HepG2 (cell line): Measurements from ENCODE around the gene GRM5. TPM values are rescaled to one million over a fixed set of nuclear protein-coding genes. Genes with fewer than 3 reads are reported as not detected.

ENCODE experiments used
- ATAC-seq: fragments of 200-7000 bp; cut with Tn5 transposase; 3 replicates; pipeline ENCODE4 v1.9.1; 2020; ENCODE audit warnings: mild to moderate bottlenecking, moderate library complexity
- BruUV-seq: library from RNA; stranded (reverse); fragments of 400-500 nt; replicated peaks from 2 replicates; lab custom pipeline; 2021; lab: Mats Ljungman, UMichigan
- CTCF ChIA-PET: fragments of 300-600 bp; formaldehyde crosslinking; extraction: SDS; loops from one replicate; lab custom pipeline; 2021; ENCODE audit warnings: low total read pairs, inconsistent platforms, low intra/inter-chr PET ratio; lab: Yijun Ruan, JAX
- POLR2A ChIA-PET: fragments of 350-600 bp; sonication (Branson Sonifier 250); formaldehyde crosslinking; loops from one replicate; lab custom pipeline; 2020; ENCODE audit warnings: antibody characterized with exemption, inconsistent platforms; lab: Yijun Ruan, JAX
- DNase-seq: peaks from one replicate; pipeline ENCODE4 v3.0.0-alpha.2; 2015; ENCODE audit warnings: low spot score
- FAIRE-seq: peaks from 3 replicates; lab custom pipeline; 2011; peaks lifted over from hg19 to GRCh38; lab: Jason Lieb, UNC
- H2AFZ ChIP-seq: one replicate; pipeline ENCODE4 v1.6.1; 2011; ENCODE audit warnings: low read length, inconsistent platforms
- H3K27ac ChIP-seq: fragments of 300-600 bp; 3 replicates; pipeline ENCODE4 v1.8.0; 2011; ENCODE audit warnings: mixed run types, mild to moderate bottlenecking, mixed read lengths, low read length, inconsistent platforms; ENCODE audit not compliant: insufficient read depth; ENCODE audit errors: extremely low read length
- H3K27me3 ChIP-seq, 2 experiments: fragments of 200-600 bp in 1 of 2; 2 replicates in 1 of 2; 3 replicates in 1 of 2; pipeline versions ENCODE4 v1.6.0 to v1.8.0; 2011; ENCODE audit warnings: low read length in 2 of 2, mild to moderate bottlenecking in 2 of 2, moderate library complexity in 2 of 2, inconsistent platforms in 1 of 2; ENCODE audit not compliant: insufficient read depth in 2 of 2, control insufficient read depth in 1 of 2
- H3K36me3 ChIP-seq, 2 experiments: fragments of 200-600 bp in 1 of 2; replicated peaks in 1 of 2; 2 replicates in 1 of 2; 3 replicates in 1 of 2; pipeline versions ENCODE4 v1.5.1 to v1.8.0; 2011; ENCODE audit warnings: low read length in 2 of 2, inconsistent platforms in 1 of 2; ENCODE audit not compliant: insufficient read depth in 2 of 2, control insufficient read depth in 1 of 2
- H3K4me1 ChIP-seq: 2 replicates; pipeline ENCODE4 v1.5.1; 2012; ENCODE audit warnings: low read length, inconsistent platforms; ENCODE audit not compliant: insufficient read depth
- H3K4me2 ChIP-seq: 2 replicates; pipeline ENCODE4 v1.6.0; 2011; ENCODE audit warnings: low read depth, low read length, inconsistent platforms
- H3K4me3 ChIP-seq, 3 experiments: fragments of 200-600 bp in 1 of 3; sonication (generic), shearing (Covaris generic) in 1 of 3; replicated peaks in 1 of 3; 2 replicates each; pipeline ENCODE4 v1.5.1; 2011 to 2016; ENCODE audit warnings: low read length in 3 of 3, inconsistent platforms in 2 of 3, low read depth in 2 of 3, mild to moderate bottlenecking in 2 of 3, control low read depth in 1 of 3, mixed read lengths in 1 of 3; ENCODE audit not compliant: insufficient read depth in 1 of 3
- H3K79me2 ChIP-seq: one replicate; pipeline ENCODE4 v1.6.1; 2011; ENCODE audit warnings: low read length, inconsistent platforms; ENCODE audit not compliant: insufficient read depth
- H3K9ac ChIP-seq: 2 replicates; pipeline ENCODE4 v1.6.0; 2011; ENCODE audit warnings: mild to moderate bottlenecking, low read depth, low read length, inconsistent platforms; ENCODE audit not compliant: insufficient read depth
- H3K9me3 ChIP-seq: 2 replicates; pipeline ENCODE4 v1.5.1; 2012; ENCODE audit warnings: mild to moderate bottlenecking, low read length
- H4K20me1 ChIP-seq: 2 replicates; pipeline ENCODE4 v1.6.0; 2011; ENCODE audit warnings: inconsistent platforms, mild to moderate bottlenecking, low read length, moderate library complexity; ENCODE audit not compliant: insufficient read depth
- BORCS8-MEF2B ChIP-seq: sonication (generic); formaldehyde crosslinking; IDR thresholded peaks from 2 replicates; pipeline ENCODE4 v1.8.0; 2022; ENCODE audit warnings: mild to moderate bottlenecking, missing genetic modification reagents
- GATAD1 ChIP-seq: IDR thresholded peaks from 2 replicates; pipeline ENCODE4 v1.6.1; 2016; ENCODE audit warnings: missing genetic modification reagents, missing compliant biosample characterization
- HNRNPUL1 ChIP-seq: fragments of 200-400 bp; formaldehyde crosslinking; IDR thresholded peaks from 2 replicates; pipeline ENCODE4 v1.6.1; 2017; ENCODE audit warnings: low read depth, mild to moderate bottlenecking, low read length, moderate library complexity
- KDM5A ChIP-seq: fragments of 200-600 bp; sonication (generic); IDR thresholded peaks from 2 replicates; pipeline ENCODE4 v1.7.0; 2018; ENCODE audit warnings: antibody characterized with exemption, mild to moderate bottlenecking, low read length, borderline replicate concordance
- MEIS1 ChIP-seq: sonication (generic); formaldehyde crosslinking; IDR thresholded peaks from 2 replicates; pipeline ENCODE4 v1.9.0; 2021; ENCODE audit warnings: mild to moderate bottlenecking, missing genetic modification reagents, moderate library complexity, borderline replicate concordance
- MLX ChIP-seq: IDR thresholded peaks from 2 replicates; pipeline ENCODE4 v1.6.1; 2016
- NCOA1 ChIP-seq: sonication (generic); formaldehyde crosslinking; IDR thresholded peaks from 2 replicates; pipeline ENCODE4 v1.9.0; 2021; ENCODE audit warnings: missing genetic modification reagents
- NFIC ChIP-seq: IDR thresholded peaks from 2 replicates; pipeline ENCODE4 v1.6.1; 2012; ENCODE audit warnings: mild to moderate bottlenecking, low read length, inconsistent platforms
- TBL1XR1 ChIP-seq: fragments of 150-350 bp; IDR thresholded peaks from 2 replicates; pipeline ENCODE4 v1.6.1; 2014; ENCODE audit warnings: borderline replicate concordance, low read length; ENCODE audit not compliant: partially characterized antibody
- ZNF530 ChIP-seq: sonication (generic); formaldehyde crosslinking; IDR thresholded peaks from 2 replicates; pipeline ENCODE4 v1.5.0; 2020; ENCODE audit warnings: low read depth, mild to moderate bottlenecking, missing genetic modification reagents
- ZNF850 ChIP-seq: sonication (generic); formaldehyde crosslinking; conservative IDR thresholded peaks from 2 replicates; pipeline ENCODE4 v1.9.0; 2021; ENCODE audit warnings: mild to moderate bottlenecking, missing genetic modification reagents
- WGBS: methylation state at CpG from one replicate; pipeline ENCODE4 v1.1.6; 2017; ENCODE audit warnings: low lambda C conversion rate; 5-methylcytosine and 5-hydroxymethylcytosine counted together
- in situ Hi-C: cut with HindIII; loops from 2 replicates; pipeline ENCODE4 v1.10.0; 2017; ENCODE audit warnings: low pct_unique_long_range_greater_than_20kb; ENCODE audit not compliant: extremely low pct_ligation_motif_present
- intact Hi-C: fragments of 100-400 bp; cut with micrococcal nuclease; formaldehyde crosslinking; loops from one replicate; pipeline ENCODE4 v1.10.0; 2022; ENCODE audit not compliant: unreplicated experiment
- polyA plus RNA-seq, 8 experiments: library from polyadenylated mRNA; depleted of rRNA in 3 of 8; stranded (reverse) in 7 of 8; unstranded in 1 of 8; fragments of >200 nt; fragmentation: Illumina TruSeq in 4 of 8; extraction: Trizol in 4 of 8; gene quantifications; 2 replicates each; pipeline versions ENCODE4 v1.2.1 to v1.2.3, GENCODE V29; 2011 to 2016; ENCODE audit warnings: low read depth in 4 of 8, missing spikeins in 1 of 8, mixed read lengths in 1 of 8; ENCODE audit not compliant: insufficient read depth in 1 of 8
- total RNA-seq, 5 experiments: library from RNA; depleted of rRNA; stranded (reverse); fragments of >200 nt; fragmentation: Illumina TruSeq; extraction: Trizol; gene quantifications; 2 replicates each; pipeline ENCODE4 v1.2.3, GENCODE V29; 2016; ENCODE audit warnings: low read depth in 1 of 5
- TF ChIP-seq, protein P1 (sequence below): sonication (generic); formaldehyde crosslinking; conservative IDR thresholded peaks from 2 replicates; pipeline ENCODE4 v1.4.0; 2020; ENCODE audit warnings: missing genetic modification reagents
- TF ChIP-seq, protein P2 (sequence below): sonication (generic); formaldehyde crosslinking; IDR thresholded peaks from 2 replicates; pipeline ENCODE4 v1.5.1; 2020; ENCODE audit warnings: missing genetic modification reagents, mild to moderate bottlenecking, borderline replicate concordance

Gene GRM5
- total and polyA plus RNA-seq, 2 of the 13 experiments (the other 11 are each of a cell fraction or from before 2014, with no cell fraction given), result not detected

GRCh38 chr11:88541006-88541405 is 524.8 kb downstream of the GRM5 start:
- no peak overlapping the region for H2AFZ ChIP-seq
- H3K36me3 ChIP-seq, result no peaks in the 10 kb centered on the region
- H3K4me2 ChIP-seq, result no peak overlapping the region
- no peak for TF ChIP-seq GATAD1 (CRISPR knock-in tag)
- no peak for TF ChIP-seq NFIC
- no peak for TF ChIP-seq BORCS8-MEF2B (CRISPR knock-in tag)
- no peak for TF ChIP-seq MLX (CRISPR knock-in tag)
- TF ChIP-seq KDM5A, result no peak
- TF ChIP-seq ZNF850, result no peak
- no peak for TF ChIP-seq HNRNPUL1
- no peak for TF ChIP-seq ZNF530 (CRISPR knock-in tag)
- no peak for TF ChIP-seq NCOA1 (CRISPR knock-in tag)
- TF ChIP-seq MEIS1 (CRISPR knock-in tag), result no peak
- TF ChIP-seq, protein P1, sequence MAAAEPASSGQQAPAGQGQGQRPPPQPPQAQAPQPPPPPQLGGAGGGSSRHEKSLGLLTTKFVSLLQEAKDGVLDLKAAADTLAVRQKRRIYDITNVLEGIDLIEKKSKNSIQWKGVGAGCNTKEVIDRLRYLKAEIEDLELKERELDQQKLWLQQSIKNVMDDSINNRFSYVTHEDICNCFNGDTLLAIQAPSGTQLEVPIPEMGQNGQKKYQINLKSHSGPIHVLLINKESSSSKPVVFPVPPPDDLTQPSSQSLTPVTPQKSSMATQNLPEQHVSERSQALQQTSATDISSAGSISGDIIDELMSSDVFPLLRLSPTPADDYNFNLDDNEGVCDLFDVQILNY, result no peak
- TF ChIP-seq, protein P2, sequence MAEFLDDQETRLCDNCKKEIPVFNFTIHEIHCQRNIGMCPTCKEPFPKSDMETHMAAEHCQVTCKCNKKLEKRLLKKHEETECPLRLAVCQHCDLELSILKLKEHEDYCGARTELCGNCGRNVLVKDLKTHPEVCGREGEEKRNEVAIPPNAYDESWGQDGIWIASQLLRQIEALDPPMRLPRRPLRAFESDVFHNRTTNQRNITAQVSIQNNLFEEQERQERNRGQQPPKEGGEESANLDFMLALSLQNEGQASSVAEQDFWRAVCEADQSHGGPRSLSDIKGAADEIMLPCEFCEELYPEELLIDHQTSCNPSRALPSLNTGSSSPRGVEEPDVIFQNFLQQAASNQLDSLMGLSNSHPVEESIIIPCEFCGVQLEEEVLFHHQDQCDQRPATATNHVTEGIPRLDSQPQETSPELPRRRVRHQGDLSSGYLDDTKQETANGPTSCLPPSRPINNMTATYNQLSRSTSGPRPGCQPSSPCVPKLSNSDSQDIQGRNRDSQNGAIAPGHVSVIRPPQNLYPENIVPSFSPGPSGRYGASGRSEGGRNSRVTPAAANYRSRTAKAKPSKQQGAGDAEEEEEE, result no peak
- no peak for TF ChIP-seq TBL1XR1
- H3K9me3 ChIP-seq, result no peaks in the 10 kb centered on the region
- ATAC-seq (no peak), DNase-seq (no peak), FAIRE-seq (no peak)
- H3K27me3 ChIP-seq, result no peaks in the 10 kb centered on the region
- no peaks in the 10 kb centered on the region for H3K79me2 ChIP-seq
- no peaks in the 10 kb centered on the region for H4K20me1 ChIP-seq
- H3K27ac ChIP-seq, result no peak overlapping the region
- H3K4me1 ChIP-seq, result no peaks in the 10 kb centered on the region
- in situ Hi-C loops (loop anchor here (5.0 to 25.0 kb wide), 5 partner anchors 306 to 1186 kb away; no protein-coding TSS in a partner anchor), intact Hi-C loops (loop anchor here (5.0 kb wide), 1 partner anchor 819 kb away; no protein-coding TSS in a partner anchor)
- BruUV-seq, result no TSS peak
- POLR2A ChIA-PET, result no interaction called here
- H3K9ac ChIP-seq, result no peak overlapping the region
- H3K4me3 ChIP-seq, result no peak overlapping the region
- CTCF ChIA-PET, result no interaction called here
- 17% methylated on average over 6 of the region's 6 CpGs for WGBS
